Kidney epithelial cell (primary cell): ENCODE results near the gene LHFPL3. TPM values are rescaled to one million over a fixed set of nuclear protein-coding genes. Genes with fewer than 3 reads are reported as not detected.

Source experiments
- DNase-seq: peaks from one replicate; pipeline ENCODE4 v3.0.0-alpha.2; 2010; ENCODE audit warnings: low read depth
- H3K27me3 ChIP-seq: 2 replicates; pipeline ENCODE4 v1.6.0; 2011; ENCODE audit warnings: low read length; ENCODE audit not compliant: control insufficient read depth, insufficient read depth
- H3K36me3 ChIP-seq: 2 replicates; pipeline ENCODE4 v1.5.1; 2011; ENCODE audit warnings: low read length; ENCODE audit not compliant: control insufficient read depth, insufficient read depth
- H3K4me3 ChIP-seq: 2 replicates; pipeline ENCODE4 v1.5.1; 2011; ENCODE audit warnings: low read depth, mild to moderate bottlenecking, control low read depth, low read length
- total RNA-seq: library from RNA; depleted of rRNA; stranded (reverse); fragments of >200 nt; gene quantifications from 2 replicates; pipeline ENCODE4 v1.2.3, GENCODE V29; 2015
- TF ChIP-seq, protein P1 (sequence below): IDR thresholded peaks from 2 replicates; pipeline ENCODE4 v1.5.1; 2011; ENCODE audit warnings: mild to moderate bottlenecking, moderate library complexity, low read length, control low read depth, inconsistent platforms; ENCODE audit not compliant: insufficient read depth, poor library complexity, severe bottlenecking

The LHFPL3 gene
- total RNA-seq, 1 donor from 2014 or later: not detected

DNA sequence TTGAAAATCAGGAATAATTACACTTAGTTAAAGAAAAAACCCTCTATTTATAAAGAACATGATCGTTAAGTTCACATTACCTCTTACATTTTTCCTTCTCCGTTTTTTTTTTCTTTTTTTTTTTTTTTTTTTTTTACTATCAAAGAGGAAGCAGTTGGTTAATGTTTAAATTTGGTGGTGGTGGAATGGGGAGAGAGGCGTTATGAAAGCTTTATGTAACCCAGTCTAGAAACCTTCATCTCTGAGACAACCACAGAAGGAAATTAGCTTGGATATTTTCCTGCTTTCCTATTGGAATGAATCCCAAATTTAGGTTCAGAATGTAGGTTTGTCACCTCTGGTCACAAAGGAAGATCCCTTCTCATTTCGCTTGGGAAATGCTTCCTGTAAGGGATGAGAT lies 31.5 kb upstream of the LHFPL3 start:
- H3K36me3 ChIP-seq: no peaks in the 10 kb centered on the region
- H3K27me3 ChIP-seq: no peaks in the 10 kb centered on the region
- no peak overlapping the region for H3K4me3 ChIP-seq
- TF ChIP-seq, protein P1, sequence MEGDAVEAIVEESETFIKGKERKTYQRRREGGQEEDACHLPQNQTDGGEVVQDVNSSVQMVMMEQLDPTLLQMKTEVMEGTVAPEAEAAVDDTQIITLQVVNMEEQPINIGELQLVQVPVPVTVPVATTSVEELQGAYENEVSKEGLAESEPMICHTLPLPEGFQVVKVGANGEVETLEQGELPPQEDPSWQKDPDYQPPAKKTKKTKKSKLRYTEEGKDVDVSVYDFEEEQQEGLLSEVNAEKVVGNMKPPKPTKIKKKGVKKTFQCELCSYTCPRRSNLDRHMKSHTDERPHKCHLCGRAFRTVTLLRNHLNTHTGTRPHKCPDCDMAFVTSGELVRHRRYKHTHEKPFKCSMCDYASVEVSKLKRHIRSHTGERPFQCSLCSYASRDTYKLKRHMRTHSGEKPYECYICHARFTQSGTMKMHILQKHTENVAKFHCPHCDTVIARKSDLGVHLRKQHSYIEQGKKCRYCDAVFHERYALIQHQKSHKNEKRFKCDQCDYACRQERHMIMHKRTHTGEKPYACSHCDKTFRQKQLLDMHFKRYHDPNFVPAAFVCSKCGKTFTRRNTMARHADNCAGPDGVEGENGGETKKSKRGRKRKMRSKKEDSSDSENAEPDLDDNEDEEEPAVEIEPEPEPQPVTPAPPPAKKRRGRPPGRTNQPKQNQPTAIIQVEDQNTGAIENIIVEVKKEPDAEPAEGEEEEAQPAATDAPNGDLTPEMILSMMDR: no peak
- no peak for DNase-seq

DNA sequence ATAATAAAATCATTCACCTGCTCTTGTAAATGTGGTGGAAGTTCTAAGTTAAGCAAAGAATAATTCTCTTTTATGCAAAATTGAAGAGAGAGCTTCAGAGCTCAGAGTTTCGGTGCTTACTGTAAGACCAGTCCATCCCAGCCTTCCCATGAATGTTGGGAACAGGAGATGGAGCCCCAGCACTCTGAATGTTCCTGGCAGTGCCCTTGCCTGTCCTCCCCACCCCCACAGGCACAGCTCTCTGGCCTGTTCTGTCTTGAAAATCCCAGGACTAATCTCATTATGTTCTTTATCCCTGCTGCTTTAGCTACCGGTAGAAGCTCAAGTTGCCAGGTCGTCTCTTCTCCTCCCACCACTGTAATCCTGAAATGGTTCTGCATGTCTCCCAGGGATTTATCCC lies 29.1 kb upstream of the LHFPL3 start:
- Histone ChIP-seq H3K36me3 (no peaks in the 10 kb centered on the region), H3K27me3 (no peaks in the 10 kb centered on the region), H3K4me3 (no peak overlapping the region)
- TF ChIP-seq, protein P1: no peak
- no peak for DNase-seq

DNA sequence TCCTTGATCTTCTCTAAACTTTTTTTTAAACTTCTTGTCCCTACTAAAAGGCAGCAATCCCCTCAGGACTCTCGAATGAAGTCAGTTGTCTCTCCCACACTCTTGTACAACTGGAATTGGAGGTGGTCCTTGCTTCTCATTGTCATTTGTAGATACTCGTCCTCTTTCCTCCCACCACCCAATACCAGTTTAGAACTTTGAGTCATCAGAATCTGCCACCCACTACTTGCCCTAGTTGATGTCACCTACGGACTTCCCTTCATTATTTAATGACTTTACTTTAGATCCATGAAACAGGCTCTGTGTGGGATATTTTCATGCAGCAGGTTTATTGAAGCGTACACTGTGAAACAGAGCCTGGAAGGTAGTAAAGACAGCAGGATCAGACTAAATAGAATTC lies 28.6 kb upstream of the LHFPL3 start:
- TF ChIP-seq, protein P1: no peak
- no peak for DNase-seq

DNA sequence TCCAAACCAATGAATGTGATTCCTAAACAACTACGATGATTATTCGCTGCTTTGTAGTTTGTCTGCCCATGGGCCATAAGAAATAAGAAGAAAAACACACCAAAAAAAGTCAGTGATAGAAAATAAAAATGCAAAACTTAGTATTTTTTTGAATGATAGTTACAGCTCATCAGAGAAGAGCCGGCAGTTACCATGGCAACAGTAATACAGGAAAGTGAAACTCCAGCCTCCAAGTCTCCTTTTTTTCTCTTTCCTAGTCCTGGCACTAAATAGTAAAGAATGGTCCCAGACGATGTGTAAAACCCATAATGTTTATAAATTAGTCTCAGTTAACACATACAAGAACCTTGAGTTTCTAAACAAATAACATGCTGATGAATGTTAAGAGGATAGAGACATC lies 21.6 kb upstream of the LHFPL3 start:
- H3K27me3 ChIP-seq: no peaks in the 10 kb centered on the region
- TF ChIP-seq, protein P1: no peak
- H3K4me3 ChIP-seq: no peak overlapping the region
- no peak for DNase-seq
- H3K36me3 ChIP-seq: no peaks in the 10 kb centered on the region

More for the DNA sequence above, 28.6 kb upstream of the LHFPL3 start:
- Histone ChIP-seq H3K27me3 (no peaks in the 10 kb centered on the region), H3K4me3 (no peak overlapping the region), H3K36me3 (no peaks in the 10 kb centered on the region)

DNA sequence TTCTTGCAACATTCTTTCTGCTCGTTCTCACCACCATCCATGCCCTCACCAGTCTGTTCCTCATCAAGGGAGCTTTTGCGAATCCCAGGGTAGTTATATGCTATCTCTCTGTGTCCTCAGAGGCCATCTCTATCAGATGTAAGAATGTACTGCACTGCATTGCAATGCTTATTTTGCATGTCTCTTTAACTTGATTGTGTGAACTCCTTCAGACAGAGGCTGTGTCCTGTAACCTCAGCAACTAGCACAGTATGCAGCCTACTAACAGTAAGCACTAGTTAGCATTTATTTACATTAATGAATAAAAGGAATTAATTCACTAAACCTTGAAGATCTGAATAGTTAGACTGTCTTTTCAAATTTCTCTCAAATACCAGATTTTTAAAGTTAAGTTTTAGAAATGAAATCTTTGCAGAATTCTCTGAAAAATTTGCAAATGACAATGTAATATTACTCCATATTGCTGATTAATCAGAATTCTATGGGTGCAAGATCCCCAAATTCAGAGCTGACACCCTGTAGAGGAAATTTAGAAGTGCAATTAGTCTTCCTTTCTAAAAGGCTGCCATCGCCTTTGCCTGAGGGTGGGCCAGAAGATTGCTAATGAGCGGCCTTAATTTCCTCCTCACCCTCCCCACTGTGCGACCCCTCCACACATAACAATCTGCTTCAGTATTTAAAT lies 10.3 kb upstream of the LHFPL3 start:
- H3K36me3 ChIP-seq: no peaks in the 10 kb centered on the region
- H3K4me3 ChIP-seq: no peak overlapping the region
- no peaks in the 10 kb centered on the region for H3K27me3 ChIP-seq
- DNase-seq: no peak
- TF ChIP-seq, protein P1: no peak

DNA sequence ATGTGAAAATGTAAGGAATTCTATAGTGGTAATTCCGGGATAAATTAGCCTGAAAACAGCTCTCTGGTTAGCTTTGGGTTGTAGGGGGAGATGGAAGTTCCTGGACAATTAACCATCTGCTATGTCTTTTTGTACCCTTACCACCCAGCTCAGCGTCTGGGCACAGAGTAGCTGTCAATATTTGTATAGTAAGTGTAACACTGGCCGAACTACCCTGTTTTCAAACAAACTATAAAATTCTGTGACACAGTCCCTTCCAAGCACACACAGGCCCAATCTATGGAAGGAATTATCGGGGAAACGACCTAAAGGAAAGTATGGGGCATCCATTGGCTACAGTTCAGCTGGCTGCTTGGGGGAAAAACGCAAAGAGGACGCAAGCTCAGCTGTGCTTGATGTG lies 869 bp upstream of the LHFPL3 start:
- TF ChIP-seq, protein P1: no peak
- DNase-seq: no peak
- H3K27me3 ChIP-seq: peaks cover 42% of the 10 kb centered on the region
- no peak overlapping the region for H3K4me3 ChIP-seq
- H3K36me3 ChIP-seq: no peaks in the 10 kb centered on the region
